Measurements from ENCODE around the gene PRG3.

DNA sequence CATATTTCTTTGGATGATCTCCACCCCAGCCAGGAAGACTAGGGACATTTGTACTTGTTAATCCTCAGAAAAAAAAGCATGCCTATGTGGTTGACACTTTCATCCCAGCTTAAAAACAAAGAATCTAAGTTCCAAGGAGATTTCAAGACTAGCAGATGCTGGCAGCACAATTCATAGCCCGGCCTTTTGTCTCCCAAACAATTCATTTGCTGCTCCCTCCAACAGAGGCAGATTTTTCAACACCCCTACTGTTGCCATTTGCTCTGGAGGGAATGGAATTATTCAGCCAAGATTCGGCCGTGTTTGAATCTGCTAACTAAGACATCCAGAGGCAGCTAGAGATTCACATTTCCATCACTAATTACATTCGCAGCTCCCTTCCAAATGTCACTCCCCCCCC, 27.5 kb downstream of the PRG3 start:
- TF ChIP-seq, protein P1, sequence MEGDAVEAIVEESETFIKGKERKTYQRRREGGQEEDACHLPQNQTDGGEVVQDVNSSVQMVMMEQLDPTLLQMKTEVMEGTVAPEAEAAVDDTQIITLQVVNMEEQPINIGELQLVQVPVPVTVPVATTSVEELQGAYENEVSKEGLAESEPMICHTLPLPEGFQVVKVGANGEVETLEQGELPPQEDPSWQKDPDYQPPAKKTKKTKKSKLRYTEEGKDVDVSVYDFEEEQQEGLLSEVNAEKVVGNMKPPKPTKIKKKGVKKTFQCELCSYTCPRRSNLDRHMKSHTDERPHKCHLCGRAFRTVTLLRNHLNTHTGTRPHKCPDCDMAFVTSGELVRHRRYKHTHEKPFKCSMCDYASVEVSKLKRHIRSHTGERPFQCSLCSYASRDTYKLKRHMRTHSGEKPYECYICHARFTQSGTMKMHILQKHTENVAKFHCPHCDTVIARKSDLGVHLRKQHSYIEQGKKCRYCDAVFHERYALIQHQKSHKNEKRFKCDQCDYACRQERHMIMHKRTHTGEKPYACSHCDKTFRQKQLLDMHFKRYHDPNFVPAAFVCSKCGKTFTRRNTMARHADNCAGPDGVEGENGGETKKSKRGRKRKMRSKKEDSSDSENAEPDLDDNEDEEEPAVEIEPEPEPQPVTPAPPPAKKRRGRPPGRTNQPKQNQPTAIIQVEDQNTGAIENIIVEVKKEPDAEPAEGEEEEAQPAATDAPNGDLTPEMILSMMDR (IDR thresholded peaks at IDR 0.05; ENCODE audit: extremely low read depth in 1 of 2, insufficient read depth in 1 of 2, low read depth in 1 of 2, low read length in 2 of 2): no peak
- TF ChIP-seq, protein P2, sequence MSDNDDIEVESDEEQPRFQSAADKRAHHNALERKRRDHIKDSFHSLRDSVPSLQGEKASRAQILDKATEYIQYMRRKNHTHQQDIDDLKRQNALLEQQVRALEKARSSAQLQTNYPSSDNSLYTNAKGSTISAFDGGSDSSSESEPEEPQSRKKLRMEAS (IDR thresholded peaks at IDR 0.05; ENCODE audit: insufficient read depth, insufficient read length): no peak
- TF ChIP-seq MYC (IDR thresholded peaks at IDR 0.05; ENCODE audit: low read depth, low read length): no peak
- TF ChIP-seq POLR2A (IDR thresholded peaks at IDR 0.05; ENCODE audit: low read depth, low read length): no peak
- no peak for TF ChIP-seq EZH2 (IDR thresholded peaks at IDR 0.05; ENCODE audit: borderline replicate concordance, low read depth, low read length, severe bottlenecking)
- no peak for TF ChIP-seq POLR2AphosphoS5 (IDR thresholded peaks at IDR 0.05; ENCODE audit: insufficient read depth, low read depth, low read length)

Measured in endothelial cell of umbilical vein (primary cell).